MM.1S (cell line): ENCODE data around the gene CTSF.

ENCODE experiments used
- DNase-seq: peaks from one replicate; pipeline ENCODE4 v3.0.0-alpha.2; 2015
- H2AFZ ChIP-seq: fragments of 300-600 bp; sonication (generic); 2 replicates; pipeline ENCODE4 v1.6.0; 2016; ENCODE audit warnings: antibody characterized with exemption, low read length
- H3F3A ChIP-seq: fragments of 300-600 bp; sonication (generic); 2 replicates; pipeline ENCODE4 v1.6.1; 2016; ENCODE audit warnings: mild to moderate bottlenecking, antibody characterized with exemption, low read length, moderate library complexity, mixed read lengths; ENCODE audit not compliant: insufficient read depth
- H3K27ac ChIP-seq: fragments of 300-600 bp; sonication (generic); 2 replicates; pipeline ENCODE4 v1.5.1; 2016; ENCODE audit warnings: mild to moderate bottlenecking, low read length
- H3K27me3 ChIP-seq: fragments of 300-600 bp; sonication (generic); replicated peaks from 2 replicates; pipeline ENCODE4 v1.6.0; 2016; ENCODE audit warnings: low read length; ENCODE audit not compliant: insufficient read depth
- H3K36me3 ChIP-seq: fragments of 300-600 bp; sonication (generic); replicated peaks from 2 replicates; pipeline ENCODE4 v1.6.1; 2016; ENCODE audit warnings: mild to moderate bottlenecking, low read length, mixed read lengths; ENCODE audit not compliant: insufficient read depth
- H3K4me1 ChIP-seq: fragments of 300-600 bp; sonication (generic); 2 replicates; pipeline ENCODE4 v1.6.1; 2016; ENCODE audit warnings: low read length, mixed read lengths
- H3K4me2 ChIP-seq: fragments of 300-600 bp; sonication (generic); 2 replicates; pipeline ENCODE4 v1.6.0; 2016; ENCODE audit warnings: low read depth, low read length
- H3K4me3 ChIP-seq: fragments of 300-600 bp; sonication (generic); 2 replicates; pipeline ENCODE4 v1.5.1; 2016; ENCODE audit warnings: low read length, mixed read lengths
- H3K79me2 ChIP-seq: fragments of 300-600 bp; sonication (generic); 2 replicates; pipeline ENCODE4 v1.6.1; 2016; ENCODE audit warnings: mixed run types, low read length, mixed read lengths
- H3K9ac ChIP-seq: fragments of 300-600 bp; sonication (generic); 2 replicates; pipeline ENCODE4 v1.6.1; 2016; ENCODE audit warnings: low read length, mixed read lengths
- H3K9me2 ChIP-seq: fragments of 300-600 bp; sonication (generic); replicated peaks from 2 replicates; pipeline ENCODE4 v1.6.1; 2016; ENCODE audit warnings: mild to moderate bottlenecking, low read length, mixed read lengths; ENCODE audit not compliant: insufficient read depth
- H3K9me3 ChIP-seq: fragments of 300-600 bp; sonication (generic); replicated peaks from 2 replicates; pipeline ENCODE4 v1.6.1; 2016; ENCODE audit warnings: mild to moderate bottlenecking, low read length, mixed read lengths; ENCODE audit not compliant: insufficient read depth
- H4K20me1 ChIP-seq: fragments of 300-600 bp; sonication (generic); 2 replicates; pipeline ENCODE4 v1.6.1; 2016; ENCODE audit warnings: mild to moderate bottlenecking, low read length, moderate library complexity, mixed read lengths; ENCODE audit not compliant: insufficient read depth
- EZH2 ChIP-seq: fragments of 300-600 bp; sonication (generic); optimal IDR thresholded peaks from 2 replicates; pipeline ENCODE3; 2017; ENCODE audit warnings: low read depth, mild to moderate bottlenecking, antibody characterized with exemption, low read length, mixed read lengths
- EZH2phosphoT487 ChIP-seq: fragments of 300-600 bp; sonication (generic); IDR thresholded peaks from 2 replicates; pipeline ENCODE4 v1.6.1; 2018; ENCODE audit warnings: antibody characterized with exemption, low read length
- TF ChIP-seq, protein P1 (sequence below): fragments of 300-600 bp; sonication (generic); IDR thresholded peaks from 2 replicates; pipeline ENCODE4 v1.5.1; 2016; ENCODE audit warnings: antibody characterized with exemption, low read length, mixed read lengths

CTSF gene

DNA sequence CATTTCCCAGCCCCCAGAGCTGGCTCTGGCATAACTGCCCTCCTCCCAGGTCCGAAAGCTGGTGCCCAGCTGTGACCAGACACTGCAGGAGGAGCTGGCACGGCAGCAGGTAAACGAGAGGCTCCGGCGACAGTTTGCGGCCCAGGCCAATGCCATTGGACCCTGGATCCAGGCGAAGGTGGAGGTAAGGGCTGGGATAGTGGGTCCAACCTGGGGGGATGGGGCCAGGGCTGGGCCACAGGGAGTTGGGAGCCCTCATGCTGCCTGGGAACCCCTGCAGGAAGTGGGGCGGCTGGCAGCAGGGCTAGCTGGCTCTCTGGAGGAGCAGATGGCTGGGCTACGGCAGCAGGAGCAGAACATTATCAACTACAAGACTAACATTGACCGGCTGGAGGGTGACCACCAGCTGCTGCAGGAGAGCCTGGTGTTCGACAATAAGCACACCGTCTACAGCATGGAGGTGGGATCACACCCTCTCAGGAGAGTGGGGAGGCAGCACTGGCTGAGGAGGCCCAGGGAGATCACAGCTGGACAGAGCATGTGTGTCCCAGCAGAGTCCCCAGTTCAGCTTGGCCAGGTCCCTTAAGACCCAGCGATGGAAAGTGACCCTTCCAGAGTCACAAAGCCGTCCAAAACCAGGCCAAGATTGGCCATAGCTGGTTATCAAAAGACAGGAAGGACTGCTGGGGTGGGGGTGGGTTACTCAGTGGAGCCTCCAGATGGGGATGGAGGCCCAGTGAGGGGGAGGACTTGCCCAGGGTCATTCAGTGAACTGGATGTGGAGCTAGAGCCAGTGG, 7.0 kb downstream of the CTSF start:
- peaks cover 86% of the 10 kb centered on the region for H3K27me3 ChIP-seq
- H3K36me3 ChIP-seq: no peaks in the 10 kb centered on the region
- no peaks in the 10 kb centered on the region for H4K20me1 ChIP-seq
- H3K4me3 ChIP-seq: no peak overlapping the region
- H3K4me1 ChIP-seq: no peaks in the 10 kb centered on the region
- H3F3A ChIP-seq: no peaks in the 10 kb centered on the region
- H3K9me2 ChIP-seq: no peaks in the 10 kb centered on the region
- H3K4me2 ChIP-seq: no peak overlapping the region
- no peak for DNase-seq
- H3K79me2 ChIP-seq: no peaks in the 10 kb centered on the region
- no peak overlapping the region for H2AFZ ChIP-seq
- no peak for TF ChIP-seq EZH2phosphoT487
- TF ChIP-seq, protein P1, sequence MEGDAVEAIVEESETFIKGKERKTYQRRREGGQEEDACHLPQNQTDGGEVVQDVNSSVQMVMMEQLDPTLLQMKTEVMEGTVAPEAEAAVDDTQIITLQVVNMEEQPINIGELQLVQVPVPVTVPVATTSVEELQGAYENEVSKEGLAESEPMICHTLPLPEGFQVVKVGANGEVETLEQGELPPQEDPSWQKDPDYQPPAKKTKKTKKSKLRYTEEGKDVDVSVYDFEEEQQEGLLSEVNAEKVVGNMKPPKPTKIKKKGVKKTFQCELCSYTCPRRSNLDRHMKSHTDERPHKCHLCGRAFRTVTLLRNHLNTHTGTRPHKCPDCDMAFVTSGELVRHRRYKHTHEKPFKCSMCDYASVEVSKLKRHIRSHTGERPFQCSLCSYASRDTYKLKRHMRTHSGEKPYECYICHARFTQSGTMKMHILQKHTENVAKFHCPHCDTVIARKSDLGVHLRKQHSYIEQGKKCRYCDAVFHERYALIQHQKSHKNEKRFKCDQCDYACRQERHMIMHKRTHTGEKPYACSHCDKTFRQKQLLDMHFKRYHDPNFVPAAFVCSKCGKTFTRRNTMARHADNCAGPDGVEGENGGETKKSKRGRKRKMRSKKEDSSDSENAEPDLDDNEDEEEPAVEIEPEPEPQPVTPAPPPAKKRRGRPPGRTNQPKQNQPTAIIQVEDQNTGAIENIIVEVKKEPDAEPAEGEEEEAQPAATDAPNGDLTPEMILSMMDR: no peak
- no peak for TF ChIP-seq EZH2
- no peak overlapping the region for H3K9ac ChIP-seq
- no peak overlapping the region for H3K27ac ChIP-seq
- no peaks in the 10 kb centered on the region for H3K9me3 ChIP-seq

DNA sequence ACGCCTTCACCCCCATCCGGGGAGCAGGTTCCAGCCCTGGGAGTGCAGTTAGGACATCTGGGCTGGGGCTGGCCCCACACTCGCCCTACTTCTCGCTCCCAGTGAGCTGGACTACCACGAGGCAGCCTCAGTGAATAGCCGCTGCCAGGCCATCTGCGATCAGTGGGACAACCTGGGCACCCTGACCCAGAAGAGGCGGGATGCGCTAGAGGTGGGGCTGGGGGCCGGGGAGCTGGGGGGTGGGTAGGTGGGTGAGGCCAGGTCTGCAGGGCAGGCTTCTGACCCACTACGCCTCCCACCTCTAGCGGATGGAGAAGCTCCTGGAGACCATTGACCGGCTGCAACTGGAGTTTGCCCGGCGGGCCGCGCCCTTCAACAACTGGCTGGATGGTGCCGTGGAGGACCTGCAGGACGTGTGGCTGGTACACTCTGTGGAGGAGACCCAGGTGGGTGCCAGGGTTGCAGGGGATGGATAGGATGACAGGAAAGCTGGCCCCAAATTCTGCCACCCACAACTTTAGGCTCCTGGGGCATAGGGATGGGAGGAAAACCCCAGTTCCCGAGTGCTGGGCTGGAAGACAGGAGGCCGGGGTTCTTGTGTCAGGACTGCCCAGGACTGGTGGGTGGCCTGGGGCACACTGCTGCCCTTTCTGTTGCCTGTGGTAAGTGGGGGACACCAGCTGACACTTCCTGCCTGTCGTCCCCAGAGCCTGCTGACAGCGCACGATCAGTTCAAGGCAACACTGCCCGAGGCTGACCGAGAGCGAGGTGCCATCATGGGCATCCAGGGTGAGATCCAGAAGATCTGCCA, 8.3 kb downstream of the CTSF start:
- Histone ChIP-seq H3K9me2 (no peaks in the 10 kb centered on the region), H3K9me3 (no peaks in the 10 kb centered on the region), H2AFZ (no peak overlapping the region), H3K4me3 (no peak overlapping the region), H3K27me3 (peaks cover 86% of the 10 kb centered on the region), H4K20me1 (no peaks in the 10 kb centered on the region), H3K4me2 (no peak overlapping the region), H3K9ac (no peak overlapping the region), H3K4me1 (no peaks in the 10 kb centered on the region), H3F3A (no peaks in the 10 kb centered on the region), H3K36me3 (no peaks in the 10 kb centered on the region), H3K79me2 (no peaks in the 10 kb centered on the region), H3K27ac (no peak overlapping the region)
- DNase-seq: no peak
- TF ChIP-seq, protein P1: no peak
- TF ChIP-seq EZH2 (no peak), EZH2phosphoT487 (no peak)

DNA sequence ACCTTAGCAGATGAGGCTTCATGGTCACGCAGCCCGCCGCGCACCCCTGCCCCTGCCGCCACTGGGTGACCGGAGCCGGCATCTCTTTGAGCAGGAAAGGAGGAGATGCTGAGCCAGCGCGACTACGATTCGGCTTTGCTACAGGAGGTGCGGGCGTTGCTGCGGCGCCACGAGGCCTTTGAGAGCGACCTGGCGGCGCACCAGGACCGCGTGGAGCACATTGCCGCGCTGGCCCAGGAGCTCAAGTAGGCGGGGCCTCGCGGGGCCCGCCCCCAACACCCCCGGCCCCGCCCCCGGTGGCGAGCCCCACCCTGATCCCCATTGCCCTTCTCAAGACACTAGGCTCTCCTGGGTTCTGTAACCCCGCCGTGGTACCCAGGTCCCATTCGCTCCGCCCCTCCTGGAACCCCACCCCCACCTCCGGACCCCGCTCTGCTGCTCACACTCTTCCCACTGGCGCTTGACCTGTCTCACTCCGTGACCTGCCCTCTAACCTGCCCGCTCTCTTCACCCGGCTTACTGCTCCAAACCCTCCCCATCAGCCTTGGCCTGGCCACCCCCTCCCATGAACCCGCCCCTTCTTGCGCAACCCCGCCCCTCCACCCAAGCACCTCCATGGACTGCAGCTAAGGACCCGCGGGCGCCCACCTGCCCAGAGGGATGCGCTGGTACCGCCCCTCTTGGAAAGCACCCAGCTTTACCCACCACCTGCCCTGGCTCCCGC, 9.1 kb downstream of the CTSF start:
- Histone ChIP-seq H3K27ac (no peak overlapping the region), H3K4me2 (no peak overlapping the region), H3K27me3 (peaks cover 86% of the 10 kb centered on the region), H3K9ac (no peak overlapping the region), H2AFZ (no peak overlapping the region), H3F3A (no peaks in the 10 kb centered on the region), H3K4me3 (no peak overlapping the region), H3K79me2 (no peaks in the 10 kb centered on the region), H3K9me3 (no peaks in the 10 kb centered on the region), H4K20me1 (no peaks in the 10 kb centered on the region), H3K4me1 (no peaks in the 10 kb centered on the region), H3K9me2 (no peaks in the 10 kb centered on the region), H3K36me3 (no peaks in the 10 kb centered on the region)
- TF ChIP-seq, protein P1: no peak
- TF ChIP-seq EZH2phosphoT487 (no peak), EZH2 (no peak)
- DNase-seq: no peak
